22Rv1 (cell line): ENCODE results near the gene ABCC8.

Experiments used
- H3K27ac ChIP-seq: fragments of 450-650 bp; 2 replicates; pipeline ENCODE4 v1.5.1; 2017
- CTCF ChIP-seq: fragments of 450-650 bp; IDR thresholded peaks from 2 replicates; pipeline ENCODE4 v1.5.1; 2017; ENCODE audit warnings: mild to moderate bottlenecking
- ZFX ChIP-seq: fragments of 450-650 bp; IDR thresholded peaks from 2 replicates; pipeline ENCODE4 v1.6.1; 2017; ENCODE audit warnings: antibody characterized with exemption, borderline replicate concordance

ABCC8 gene

GRCh38 chr11:17483505-17483904 is 6.9 kb upstream of the ABCC8 start:
- TF ChIP-seq CTCF (no peak), ZFX (no peak)
- no peak overlapping the region for H3K27ac ChIP-seq

- no peak overlapping the region for H3K27ac ChIP-seq
- no peak for TF ChIP-seq ZFX
- no peak for TF ChIP-seq CTCF
These were observed 5.3 kb upstream of the ABCC8 start for GRCh38 chr11:17481905-17482304.

- no peak for TF ChIP-seq ZFX
- TF ChIP-seq CTCF: no peak
- H3K27ac ChIP-seq: no peak overlapping the region
These were observed 2.9 kb upstream of the ABCC8 start for GRCh38 chr11:17479284-17480214.

- H3K27ac ChIP-seq: no peak overlapping the region
- TF ChIP-seq ZFX (no peak), CTCF (no peak)
These were observed 1.4 kb upstream of the ABCC8 start for GRCh38 chr11:17478070-17478469.

GRCh38 chr11:17477361-17477760 is 716 bp upstream of the ABCC8 start:
- TF ChIP-seq ZFX (no peak), CTCF (no peak)
- no peak overlapping the region for H3K27ac ChIP-seq

- H3K27ac ChIP-seq: no peak overlapping the region
- no peak for TF ChIP-seq CTCF
- no peak for TF ChIP-seq ZFX
These were observed 364 bp upstream of the ABCC8 start for GRCh38 chr11:17477084-17477333.

GRCh38 chr11:17475666-17476316 is 854 bp downstream of the ABCC8 start:
- no peak for TF ChIP-seq ZFX
- no peak for TF ChIP-seq CTCF
- H3K27ac ChIP-seq: no peak overlapping the region
